Adipose tissue (tissue), 3 donors: ENCODE results near the gene RSAD1. TPM values are rescaled to one million over a fixed set of nuclear protein-coding genes. Genes with fewer than 3 reads are reported as not detected.

Experiments used
- H3K27ac ChIP-seq: one replicate; pipeline ENCODE4 v1.5.1; 2013; ENCODE audit warnings: low read depth, low read length
- WGBS, 3 donors: extraction: QIAGEN DNeasy Blood & Tissue Kit; methylation state at CpG; one replicate each; pipeline ENCODE4 v1.1.7; 2013; 5-methylcytosine and 5-hydroxymethylcytosine counted together
- polyA plus RNA-seq, 3 donors: library from polyadenylated mRNA; stranded (reverse); fragments of 200-250 nt; gene quantifications; one replicate each; pipeline ENCODE4 v1.2.3, GENCODE V29; 2013
- donor health status: healthy with polysubstance abuse.
- donor health status: Bipolar disorder and iron deficiency.
- donor health status: healthy.

RSAD1 gene
- polyA plus RNA-seq, 3 donors, result 21.9 to 27.9 (median 25.9) TPM

DNA sequence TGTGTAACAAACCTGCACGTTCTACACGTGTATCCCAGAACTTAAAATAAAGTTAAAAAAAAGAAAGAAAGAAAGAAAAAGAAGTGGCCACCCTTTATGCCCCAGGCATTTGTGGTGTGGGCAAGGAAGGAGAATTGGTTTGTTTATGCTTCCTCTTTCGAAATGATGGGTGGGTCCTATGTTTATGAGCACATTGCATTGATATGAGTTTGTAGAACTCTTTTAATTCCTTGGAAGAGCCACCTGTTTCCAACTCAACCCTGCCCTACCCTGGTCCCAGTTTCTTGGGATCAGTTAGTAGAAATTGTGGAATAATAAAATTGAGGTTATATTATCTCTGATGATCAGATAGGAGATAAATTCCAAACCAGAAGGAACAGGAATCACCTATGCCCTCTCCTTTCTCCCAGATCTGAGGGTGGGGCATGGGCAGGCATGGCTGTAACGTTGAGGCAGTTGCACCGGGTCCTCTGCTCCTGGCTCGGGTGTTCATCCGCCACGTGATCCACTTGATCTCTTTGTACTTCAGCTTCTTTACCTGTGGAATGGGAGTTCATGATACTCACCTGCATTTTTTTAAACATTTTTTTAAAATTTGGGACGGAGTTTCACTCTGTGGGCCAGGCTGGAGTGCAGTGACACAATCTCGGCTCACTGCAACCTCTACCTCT lies 25.9 kb upstream of the RSAD1 start:
- 74 to 86% (median 76%) methylated on average over 10 of the region's 10 CpGs for WGBS, 3 donors
- no peak overlapping the region for H3K27ac ChIP-seq

DNA sequence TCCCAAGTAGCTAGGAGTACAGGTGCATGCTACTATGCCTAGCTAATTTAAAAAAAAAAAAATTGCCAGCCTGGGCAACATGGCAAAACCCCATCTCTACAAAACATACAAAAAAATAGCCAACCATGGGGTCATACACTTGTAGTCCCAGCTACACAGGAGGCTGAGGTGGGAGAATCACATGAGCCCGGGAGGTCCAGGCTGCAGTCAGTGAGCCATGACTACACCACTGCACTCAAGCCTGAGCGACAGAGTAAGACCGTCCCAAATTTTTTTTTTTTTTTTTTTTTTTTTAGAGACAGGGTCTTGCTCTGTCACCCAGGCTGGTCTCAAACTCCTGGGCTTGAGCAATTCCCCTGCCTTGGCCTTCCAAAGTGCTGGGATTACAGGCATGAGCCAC lies 24.8 kb upstream of the RSAD1 start:
- WGBS, 3 donors, result 86 to 94% (median 87%) methylated on average over 3 of the region's 3 CpGs
- H3K27ac ChIP-seq, result no peak overlapping the region

DNA sequence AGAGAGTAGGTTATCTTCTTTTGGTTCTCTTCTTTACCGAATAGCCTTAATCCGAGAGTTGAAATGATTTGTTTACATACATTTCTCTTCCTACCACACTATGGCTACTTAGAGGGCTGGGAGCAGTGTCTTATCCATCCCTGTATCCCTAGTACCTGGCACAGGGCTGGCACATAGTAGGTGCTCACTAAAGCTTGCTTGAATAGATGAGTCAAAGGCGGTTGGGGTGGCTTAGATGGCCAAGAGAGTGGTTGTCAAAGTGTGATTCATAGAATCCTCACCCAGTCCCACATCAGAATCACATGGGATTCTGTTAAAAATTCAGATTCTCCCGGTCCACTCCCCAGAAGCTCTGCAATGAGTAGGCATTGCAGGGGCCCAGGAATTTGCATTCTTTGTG lies 21.0 kb upstream of the RSAD1 start:
- 93 to 98% (median 94%) methylated on average over 4 of the region's 4 CpGs for WGBS, 3 donors
- no peak overlapping the region for H3K27ac ChIP-seq

DNA sequence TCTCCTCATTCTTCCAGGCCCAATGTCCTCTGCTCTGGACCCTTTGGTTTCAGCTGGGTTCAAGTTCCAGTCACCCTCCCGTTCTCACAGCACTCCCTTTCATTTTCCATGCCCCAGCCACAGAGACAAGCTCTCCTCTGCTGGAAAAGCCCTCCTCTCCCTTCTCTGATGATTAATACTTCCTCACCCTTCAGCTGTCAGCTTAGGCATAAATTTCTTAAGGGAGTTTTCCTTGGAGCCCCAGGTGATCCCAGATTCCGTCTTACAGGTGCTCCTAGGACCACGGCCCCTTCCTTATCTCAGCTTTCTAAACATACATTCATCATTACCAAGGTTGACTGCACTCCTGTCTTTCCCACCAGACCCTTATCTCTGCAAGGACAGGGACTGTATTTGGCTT lies 20.4 kb upstream of the RSAD1 start:
- no peak overlapping the region for H3K27ac ChIP-seq

DNA sequence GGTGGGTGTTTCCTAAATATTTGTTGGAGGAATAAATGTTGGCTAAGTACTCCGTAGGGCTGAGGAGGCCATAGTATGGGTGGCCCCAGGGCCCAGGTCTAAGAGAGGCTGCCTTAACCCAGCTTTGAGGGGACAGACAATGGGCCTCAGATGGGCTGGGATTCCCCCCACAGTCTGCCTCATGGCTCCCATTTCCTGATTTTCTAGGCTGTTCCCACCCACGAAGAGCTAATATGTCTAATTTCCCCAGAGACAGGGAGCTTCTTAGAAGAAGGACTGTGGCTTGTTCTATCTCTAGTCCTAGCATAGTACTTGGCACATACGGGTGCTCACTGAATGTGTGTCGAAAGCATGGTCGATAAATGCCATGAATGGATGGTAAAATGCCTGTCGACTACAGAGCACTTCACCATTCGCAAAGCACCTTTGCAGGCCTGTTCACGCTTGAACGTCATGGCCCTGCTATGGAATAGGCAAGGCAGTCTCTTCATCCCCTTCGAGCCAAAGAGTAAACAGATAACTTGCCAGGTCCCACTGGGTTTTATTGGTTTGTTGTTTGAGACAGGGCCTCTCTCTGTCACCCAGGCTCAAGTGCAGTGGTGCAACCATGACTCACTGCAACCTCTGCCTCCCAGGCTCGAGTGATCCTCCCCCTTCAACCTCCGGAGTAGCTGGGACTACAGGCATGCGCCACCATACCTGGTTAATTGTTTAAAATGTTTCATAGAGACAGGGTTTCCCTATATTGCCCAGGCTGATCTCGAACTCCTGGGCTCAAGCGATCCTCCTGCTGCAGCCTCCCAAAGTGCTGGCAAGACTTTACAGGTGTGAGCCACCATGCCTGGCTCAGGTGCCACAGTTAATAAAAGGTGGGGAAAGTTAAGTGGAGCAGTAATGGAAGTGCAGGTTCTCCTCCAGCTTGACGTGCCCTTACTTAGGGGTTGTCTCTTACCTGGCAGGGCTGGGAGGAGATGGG lies 19.7 kb upstream of the RSAD1 start:
- WGBS, 3 donors, result 74 to 87% (median 79%) methylated on average over 16 of the region's 16 CpGs
- H3K27ac ChIP-seq, result no peak overlapping the region

More for the DNA sequence above, 20.4 kb upstream of the RSAD1 start:
- 56 to 75% (median 65%) methylated on average over 3 of the region's 3 CpGs for WGBS, 3 donors

DNA sequence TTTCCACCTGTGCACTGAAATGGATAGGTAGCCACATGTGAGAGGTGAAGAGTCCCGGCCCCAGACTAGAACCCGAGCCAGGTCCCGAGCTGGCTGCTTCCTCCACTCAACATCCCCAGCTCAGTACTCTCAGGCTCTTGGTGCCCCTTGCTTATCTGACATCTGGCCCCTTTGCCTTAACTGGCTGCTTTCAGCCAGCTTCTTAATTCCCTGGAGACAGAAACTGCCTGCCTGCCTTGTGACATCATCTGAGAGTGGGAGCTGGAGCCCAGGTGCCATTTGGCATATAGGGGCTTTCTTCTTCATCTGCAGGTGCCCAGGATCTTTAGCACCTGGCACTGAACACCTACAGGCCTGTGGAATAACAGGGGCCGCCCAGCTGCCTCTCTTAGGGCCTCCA lies 18.9 kb upstream of the RSAD1 start:
- 83 to 94% (median 91%) methylated on average over 4 of the region's 4 CpGs for WGBS, 3 donors
- no peak overlapping the region for H3K27ac ChIP-seq

DNA sequence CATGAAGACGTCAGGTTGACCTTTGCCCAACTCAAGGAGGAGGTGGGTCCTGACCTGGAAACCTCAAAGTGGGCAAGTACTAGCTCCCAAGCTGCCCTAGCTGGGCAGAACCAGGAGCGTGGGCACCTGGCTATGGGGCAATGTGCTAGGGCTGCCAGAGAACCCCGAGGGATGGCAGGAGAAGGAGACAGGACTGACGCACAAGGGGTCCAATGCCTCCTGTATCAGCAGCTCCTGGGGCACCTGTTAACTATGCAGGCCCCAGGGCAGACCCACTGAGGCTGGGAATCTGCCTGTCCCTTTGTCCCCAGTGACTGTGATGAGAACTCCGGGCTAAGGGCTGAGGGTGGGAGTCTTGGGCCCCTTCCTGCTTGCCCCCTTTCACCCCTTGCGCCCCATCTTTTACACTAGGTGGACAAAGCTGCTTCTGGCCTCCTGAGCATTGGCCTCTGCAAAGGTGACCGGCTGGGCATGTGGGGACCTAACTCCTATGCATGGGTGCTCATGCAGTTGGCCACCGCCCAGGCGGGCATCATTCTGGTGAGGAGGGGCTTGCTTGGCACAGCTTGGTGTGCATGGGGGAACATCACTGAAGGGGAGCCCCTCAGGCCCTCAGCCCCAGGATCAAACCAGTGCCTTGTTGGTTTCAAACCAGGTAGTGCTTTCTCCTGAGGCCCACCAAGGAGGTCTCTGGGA lies 17.7 kb upstream of the RSAD1 start:
- 90 to 95% (median 93%) methylated on average over 9 of the region's 9 CpGs for WGBS, 3 donors
- no peak overlapping the region for H3K27ac ChIP-seq

DNA sequence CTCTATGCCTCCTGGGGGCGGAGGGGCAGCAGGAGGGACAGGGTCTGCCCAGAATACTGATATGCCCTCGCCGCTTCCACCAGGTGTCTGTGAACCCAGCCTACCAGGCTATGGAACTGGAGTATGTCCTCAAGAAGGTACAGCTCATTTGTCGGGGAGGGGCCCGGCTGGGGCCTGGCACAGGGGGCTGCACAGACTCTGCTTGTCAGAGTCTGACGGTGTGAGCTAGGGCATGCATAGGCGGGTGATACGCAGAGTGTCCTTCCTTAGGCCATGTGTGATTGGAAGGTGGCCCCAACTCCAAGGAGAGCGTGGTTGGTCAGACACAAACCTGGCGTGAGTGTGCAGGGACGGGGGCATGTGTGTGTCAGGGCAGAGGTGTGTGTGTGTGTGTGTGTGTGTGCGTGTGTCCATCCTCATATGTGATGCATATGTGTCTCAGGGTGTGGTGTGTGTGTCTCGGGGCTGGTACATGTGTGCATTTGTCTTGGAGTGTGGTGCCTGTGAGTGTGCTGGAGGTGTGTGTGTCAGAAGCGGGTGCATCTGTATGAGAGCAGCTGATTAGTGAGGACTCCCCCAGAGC lies 17.0 kb upstream of the RSAD1 start:
- 93 to 94% (median 93%) methylated on average over 14 of the region's 14 CpGs for WGBS, 3 donors
- H3K27ac ChIP-seq, result no peak overlapping the region

DNA sequence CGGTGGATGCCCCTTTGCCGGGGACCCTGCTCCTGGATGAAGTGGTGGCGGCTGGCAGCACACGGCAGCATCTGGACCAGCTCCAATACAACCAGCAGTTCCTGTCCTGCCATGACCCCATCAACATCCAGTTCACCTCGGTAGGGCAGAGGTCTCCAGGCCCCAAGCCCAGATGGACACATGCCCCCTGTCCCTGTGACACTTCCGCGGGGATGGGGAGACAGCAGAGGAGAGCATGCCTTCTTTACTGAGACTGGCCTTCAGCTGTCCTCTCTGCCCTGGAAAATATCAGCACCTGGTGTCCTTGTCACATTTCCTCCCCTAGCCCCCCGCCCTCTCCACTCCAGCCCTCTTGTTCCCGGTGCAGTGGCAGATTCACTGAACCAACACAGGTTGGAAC lies 16.2 kb upstream of the RSAD1 start:
- WGBS, 3 donors, result 49 to 82% (median 79%) methylated on average over 9 of the region's 9 CpGs
- no peak overlapping the region for H3K27ac ChIP-seq

DNA sequence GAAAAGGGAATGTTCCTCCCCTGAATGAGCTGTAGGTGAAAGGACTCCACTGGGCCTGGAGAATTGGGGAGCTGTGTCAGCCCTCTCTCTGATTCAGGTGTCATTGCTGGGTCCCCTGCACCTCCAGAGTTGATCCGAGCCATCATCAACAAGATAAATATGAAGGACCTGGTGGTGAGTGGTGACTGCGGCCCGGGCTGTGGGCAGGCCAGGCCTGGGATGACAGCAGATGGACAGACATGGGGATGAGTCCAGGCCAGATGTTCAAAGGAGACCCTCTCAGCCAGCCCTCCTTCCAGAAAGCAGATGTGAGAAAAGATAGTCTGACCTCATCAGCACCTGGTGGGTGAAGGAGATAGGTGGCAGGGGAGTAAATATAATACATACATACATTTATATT lies 14.5 kb upstream of the RSAD1 start:
- H3K27ac ChIP-seq, result no peak overlapping the region
- WGBS, 3 donors, result 91 to 95% (median 94%) methylated on average over 3 of the region's 3 CpGs

DNA sequence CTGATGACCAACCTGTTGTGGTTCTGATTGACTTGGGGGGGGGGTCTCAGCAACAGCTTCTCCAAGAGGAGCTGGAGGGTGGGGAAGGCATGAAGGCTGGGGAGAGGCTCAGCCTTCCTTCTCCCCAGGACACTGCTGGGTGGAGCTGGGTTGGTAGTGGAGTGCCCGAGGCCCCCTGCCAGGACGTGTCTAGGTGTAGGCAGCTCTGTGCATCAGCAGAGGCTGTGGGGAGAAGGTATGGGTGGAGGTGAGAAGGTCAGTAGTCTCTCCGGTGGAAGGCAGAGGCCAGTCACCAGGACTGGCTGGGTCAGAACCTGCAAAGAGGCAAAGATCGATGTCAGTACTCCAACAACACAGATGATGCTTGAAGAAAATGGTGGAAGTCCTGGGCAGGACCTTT lies 13.9 kb upstream of the RSAD1 start:
- H3K27ac ChIP-seq, result no peak overlapping the region
- WGBS, 3 donors, result 87 to 91% (median 88%) methylated on average over 4 of the region's 4 CpGs

DNA sequence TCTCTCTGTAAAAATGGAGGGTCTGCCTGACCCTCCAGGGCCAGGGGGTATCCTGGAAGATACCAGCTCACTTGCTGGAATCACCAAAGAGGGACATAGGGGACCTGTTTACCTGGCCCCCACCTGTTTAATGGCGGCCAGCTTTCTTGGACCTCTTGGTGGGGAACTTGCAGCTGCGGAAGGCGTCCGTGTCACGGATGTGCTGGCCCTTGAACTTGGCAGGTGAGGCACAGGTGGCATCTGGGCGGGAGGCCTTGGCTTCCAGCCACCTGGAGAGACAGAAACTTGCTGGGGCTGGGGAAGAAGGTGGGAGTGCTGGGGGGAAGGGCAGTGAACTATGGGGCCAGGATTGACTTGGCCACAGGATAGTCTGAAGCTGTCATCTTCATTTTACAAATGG lies 13.5 kb upstream of the RSAD1 start:
- WGBS, 3 donors, result 68 to 94% (median 93%) methylated on average over 6 of the region's 6 CpGs
- H3K27ac ChIP-seq, result no peak overlapping the region

DNA sequence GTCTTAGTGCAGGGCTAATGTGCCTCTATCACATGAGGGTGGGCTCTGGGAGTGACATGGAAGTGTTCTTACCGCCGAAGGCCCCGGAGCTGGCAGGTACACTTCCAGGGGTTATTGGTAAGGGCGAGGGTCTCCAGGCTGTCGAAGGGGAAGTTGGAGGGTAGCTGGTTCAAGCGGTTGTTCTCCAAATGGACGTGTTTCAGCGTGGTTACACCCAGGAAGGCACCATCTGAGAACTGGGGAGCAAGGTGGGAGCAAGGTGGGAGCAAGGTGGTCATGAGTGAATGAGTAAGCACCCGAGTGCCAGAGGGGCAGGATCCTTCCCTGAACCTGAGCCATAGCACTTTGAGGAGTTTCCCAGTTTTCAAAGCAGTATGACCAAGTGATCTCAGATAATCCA lies 13.0 kb upstream of the RSAD1 start:
- no peak overlapping the region for H3K27ac ChIP-seq
- WGBS, 3 donors, result 93 to 96% (median 95%) methylated on average over 9 of the region's 9 CpGs

DNA sequence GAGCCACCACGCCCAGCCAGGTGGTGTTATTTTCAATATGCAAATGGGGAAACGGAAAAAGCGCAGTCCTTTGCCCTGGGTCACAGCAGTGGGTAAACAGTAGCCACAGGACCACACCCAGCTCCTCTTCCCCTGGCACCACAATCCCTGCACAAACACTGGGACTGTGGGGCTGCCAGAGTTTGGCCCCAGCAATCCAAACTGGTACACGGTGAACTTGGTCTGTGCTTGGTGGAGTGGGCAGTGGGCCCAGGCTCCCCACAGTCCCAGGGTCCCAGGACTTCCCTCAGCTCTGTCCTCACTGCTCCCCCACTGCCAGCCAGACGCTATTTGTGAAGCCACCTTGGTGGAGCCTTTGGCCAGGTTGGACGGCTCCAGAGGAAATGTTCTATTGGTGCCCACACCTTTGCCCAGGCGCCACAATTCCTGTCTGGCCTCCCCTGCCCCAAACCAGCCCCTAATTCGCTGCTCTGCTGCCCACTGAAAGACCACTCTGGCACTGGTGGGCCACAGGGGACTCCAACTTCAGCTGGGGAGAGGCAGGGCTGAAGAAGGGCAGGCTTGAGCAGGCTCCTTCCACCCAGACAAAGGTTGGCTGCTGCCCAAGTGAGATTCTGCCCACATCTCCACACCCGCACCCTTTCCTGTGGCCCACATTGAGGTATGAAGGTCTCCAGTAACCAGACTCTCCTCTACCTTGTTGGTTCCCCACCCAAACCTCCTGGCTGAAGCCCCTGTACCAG lies 12.1 kb upstream of the RSAD1 start:
- WGBS, 3 donors, result 80 to 87% (median 80%) methylated on average over 9 of the region's 9 CpGs
- no peak overlapping the region for H3K27ac ChIP-seq

DNA sequence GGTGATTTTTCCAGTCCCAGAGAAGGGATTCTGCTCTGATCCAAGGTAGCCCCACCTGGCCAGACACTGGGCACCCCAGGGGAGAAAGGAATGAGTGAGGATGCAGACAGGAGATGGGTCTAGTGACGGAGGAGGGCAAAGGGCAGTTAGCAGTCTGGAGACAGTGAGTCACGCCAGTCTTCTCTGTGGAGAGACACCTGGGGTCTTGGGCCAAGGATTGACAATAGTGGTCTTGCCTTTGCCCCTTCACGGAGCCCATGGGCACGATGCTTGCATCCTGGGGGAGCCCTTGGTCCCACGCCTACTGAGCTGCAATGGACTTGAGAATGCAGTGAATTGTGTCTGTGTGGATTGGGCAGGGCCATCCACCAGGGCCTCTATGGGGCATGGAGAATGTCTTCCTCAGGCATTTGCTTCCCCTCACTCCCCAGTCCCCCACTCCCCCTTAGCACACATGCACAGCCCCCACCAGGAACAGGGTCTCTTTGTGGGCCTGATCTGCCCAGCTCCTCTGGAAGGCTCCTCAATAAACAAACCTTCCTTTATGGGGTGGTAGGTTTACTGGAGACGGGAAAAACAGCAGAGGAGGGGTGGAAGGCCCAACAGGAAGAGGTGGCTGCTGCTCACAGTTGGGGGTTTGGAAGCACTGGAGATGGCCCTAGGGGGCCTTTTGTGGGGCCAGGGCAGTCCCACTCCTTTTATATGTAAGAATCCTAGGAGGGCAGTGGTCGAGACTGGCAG lies 11.4 kb upstream of the RSAD1 start:
- WGBS, 3 donors, result 82 to 91% (median 87%) methylated on average over 7 of the region's 7 CpGs
- H3K27ac ChIP-seq, result no peak overlapping the region

DNA sequence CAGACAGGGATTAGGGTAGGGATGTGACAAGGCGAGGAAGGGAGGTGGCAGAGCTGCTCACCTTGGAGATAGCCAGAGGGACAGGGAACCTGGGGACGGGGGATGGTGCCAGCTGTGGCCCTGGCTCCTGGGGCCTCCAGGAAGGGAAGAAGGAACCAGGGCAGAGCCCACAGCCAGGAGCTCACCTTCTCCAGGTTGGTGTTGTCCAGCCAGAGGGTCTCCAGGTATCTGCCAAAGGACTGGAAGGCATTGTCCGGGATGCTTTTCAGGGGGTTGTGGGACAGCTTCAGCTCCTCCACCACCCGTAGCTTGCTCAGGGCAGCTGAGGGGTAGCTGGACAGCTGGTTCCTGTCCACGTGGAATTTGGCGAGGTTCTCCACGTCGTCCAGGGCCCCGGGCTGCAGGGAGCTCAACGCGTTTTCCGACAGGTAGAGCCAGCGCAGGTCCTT lies 10.8 kb upstream of the RSAD1 start:
- H3K27ac ChIP-seq, result no peak overlapping the region
- 66 to 86% (median 66%) methylated on average over 12 to 13 of the region's 13 CpGs for WGBS, 3 donors
